ENCODE measurements around the gene VPS16.

VPS16 gene

GRCh38 chr20:2846698-2847097 is 6.2 kb downstream of the VPS16 start:
- H3K4me1 ChIP-seq: peaks cover 0 to 6% (median 4%) of the 10 kb centered on the region in 4 donors
- intact Hi-C loops (cut with DNase I; ENCODE audit: low total_unique reads): no loop called here
- no peak overlapping the region for H3K27ac ChIP-seq
- no peak for DNase-seq
- TF ChIP-seq, protein P1, sequence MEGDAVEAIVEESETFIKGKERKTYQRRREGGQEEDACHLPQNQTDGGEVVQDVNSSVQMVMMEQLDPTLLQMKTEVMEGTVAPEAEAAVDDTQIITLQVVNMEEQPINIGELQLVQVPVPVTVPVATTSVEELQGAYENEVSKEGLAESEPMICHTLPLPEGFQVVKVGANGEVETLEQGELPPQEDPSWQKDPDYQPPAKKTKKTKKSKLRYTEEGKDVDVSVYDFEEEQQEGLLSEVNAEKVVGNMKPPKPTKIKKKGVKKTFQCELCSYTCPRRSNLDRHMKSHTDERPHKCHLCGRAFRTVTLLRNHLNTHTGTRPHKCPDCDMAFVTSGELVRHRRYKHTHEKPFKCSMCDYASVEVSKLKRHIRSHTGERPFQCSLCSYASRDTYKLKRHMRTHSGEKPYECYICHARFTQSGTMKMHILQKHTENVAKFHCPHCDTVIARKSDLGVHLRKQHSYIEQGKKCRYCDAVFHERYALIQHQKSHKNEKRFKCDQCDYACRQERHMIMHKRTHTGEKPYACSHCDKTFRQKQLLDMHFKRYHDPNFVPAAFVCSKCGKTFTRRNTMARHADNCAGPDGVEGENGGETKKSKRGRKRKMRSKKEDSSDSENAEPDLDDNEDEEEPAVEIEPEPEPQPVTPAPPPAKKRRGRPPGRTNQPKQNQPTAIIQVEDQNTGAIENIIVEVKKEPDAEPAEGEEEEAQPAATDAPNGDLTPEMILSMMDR (IDR thresholded peaks at IDR 0.05): no peak
- H3K4me3 ChIP-seq: no peak overlapping the region
- no peaks in the 10 kb centered on the region for H3K9me3 ChIP-seq
- H3K36me3 ChIP-seq: no peaks in the 10 kb centered on the region
- H3K27me3 ChIP-seq: no peaks in the 10 kb centered on the region

DNA sequence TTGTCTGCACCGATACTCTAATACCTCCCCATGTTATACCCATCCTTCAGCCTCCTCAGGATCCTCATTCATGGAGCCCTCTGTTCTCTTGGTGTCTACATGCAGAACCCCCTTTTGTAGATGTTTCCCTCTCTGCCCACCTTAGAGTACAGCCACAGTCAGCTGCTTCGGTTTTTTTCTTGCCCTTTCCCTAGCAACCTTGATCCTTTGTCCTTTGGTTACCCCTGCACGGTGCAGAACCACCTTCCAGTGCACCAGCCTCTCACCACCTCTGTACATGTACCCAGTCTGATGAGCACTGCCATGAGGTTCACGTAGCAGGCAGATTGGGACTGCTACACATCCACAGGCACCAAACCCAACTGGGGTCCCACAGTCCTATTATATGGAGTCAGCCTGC is 7.3 kb downstream of the VPS16 start:
- Histone ChIP-seq H3K27me3 (no peaks in the 10 kb centered on the region), H3K36me3 (no peaks in the 10 kb centered on the region), H3K4me1 (peaks cover 0 to 5% (median 0%) of the 10 kb centered on the region in 4 donors), H3K4me3 (no peak overlapping the region), H3K27ac (no peak overlapping the region), H3K9me3 (no peaks in the 10 kb centered on the region)
- TF ChIP-seq, protein P1 (IDR thresholded peaks at IDR 0.05): no peak
- intact Hi-C loops (cut with DNase I; ENCODE audit: low total_unique reads): no loop called here
- no peak for DNase-seq

DNA sequence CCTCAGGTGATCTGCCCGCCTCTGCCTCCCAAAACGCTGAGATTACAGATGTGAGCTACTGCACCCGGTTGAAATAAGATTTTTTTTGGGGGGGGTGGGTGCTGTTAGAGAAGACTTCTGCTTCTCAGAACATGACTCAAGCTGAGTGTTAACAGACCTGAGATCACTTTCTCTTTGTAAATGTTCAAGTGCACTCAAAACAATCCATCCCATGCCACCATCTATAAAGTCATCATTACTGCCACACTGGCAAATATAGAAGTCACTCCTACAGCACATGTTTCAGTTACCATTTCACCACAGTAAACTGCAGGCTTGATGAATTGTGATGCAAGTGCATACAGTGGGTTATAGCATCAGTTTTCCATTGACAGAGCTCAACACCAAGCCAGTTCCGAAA is 9.0 kb downstream of the VPS16 start:
- Histone ChIP-seq H3K4me1 (peaks cover 0 to 5% (median 0%) of the 10 kb centered on the region in 4 donors), H3K36me3 (no peaks in the 10 kb centered on the region), H3K27ac (no peak overlapping the region), H3K4me3 (no peak overlapping the region), H3K27me3 (no peaks in the 10 kb centered on the region), H3K9me3 (no peaks in the 10 kb centered on the region)
- no peak for DNase-seq
- intact Hi-C loops (cut with DNase I; ENCODE audit: low total_unique reads): no loop called here
- TF ChIP-seq, protein P1 (IDR thresholded peaks at IDR 0.05): no peak

DNA sequence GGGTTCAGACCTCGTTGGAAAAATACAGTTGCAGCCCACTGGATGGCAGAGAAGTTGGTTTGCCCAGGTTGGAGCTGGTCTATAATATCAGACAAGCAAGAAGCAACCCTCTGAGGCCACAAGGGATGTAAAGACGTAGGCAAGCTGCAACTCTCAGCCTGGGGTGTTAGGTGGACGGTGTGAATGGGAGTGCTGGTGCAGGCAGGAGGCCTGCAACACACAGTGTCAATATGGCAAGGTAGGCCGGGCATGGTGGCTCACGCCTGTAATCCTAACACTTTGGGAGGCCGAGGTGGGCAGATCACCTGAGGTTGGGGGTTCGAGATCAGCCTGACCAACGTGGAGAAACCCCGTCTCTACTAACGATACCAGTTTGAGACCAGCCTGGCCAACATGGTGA is 10.5 kb downstream of the VPS16 start:
- no peaks in the 10 kb centered on the region for H3K27me3 ChIP-seq
- no peaks in the 10 kb centered on the region for H3K9me3 ChIP-seq
- H3K4me1 ChIP-seq: peaks cover 0 to 5% (median 0%) of the 10 kb centered on the region in 4 donors
- H3K27ac ChIP-seq: no peak overlapping the region
- intact Hi-C loops (cut with DNase I; ENCODE audit: low total_unique reads): no loop called here
- no peak overlapping the region for H3K4me3 ChIP-seq
- TF ChIP-seq, protein P1 (IDR thresholded peaks at IDR 0.05): no peak
- no peaks in the 10 kb centered on the region for H3K36me3 ChIP-seq
- DNase-seq: no peak

GRCh38 chr20:2858591-2858990 is 18.0 kb downstream of the VPS16 start:
- no peak for DNase-seq
- Histone ChIP-seq H3K4me1 (no peaks in the 10 kb centered on the region), H3K9me3 (no peaks in the 10 kb centered on the region), H3K27me3 (no peaks in the 10 kb centered on the region), H3K36me3 (peaks cover 29 to 34% (median 33%) of the 10 kb centered on the region in 3 donors), H3K4me3 (no peak overlapping the region), H3K27ac (no peak overlapping the region)
- intact Hi-C loops (cut with DNase I; ENCODE audit: low total_unique reads): no loop called here
- TF ChIP-seq, protein P1 (IDR thresholded peaks at IDR 0.05): no peak
